SK-N-SH (cell line): Measurements from ENCODE around the gene RPL29. TPM values are rescaled to one million over a fixed set of nuclear protein-coding genes. Genes with fewer than 3 reads are reported as not detected.

Experiments
- CTCF ChIA-PET: fragments of 300-600, 350-600 bp; formaldehyde crosslinking; extraction: SDS; loops from one replicate; lab custom pipeline; 2021; lab: Yijun Ruan, JAX
- POLR2A ChIA-PET: fragments of 350-600 bp; sonication (Branson Sonifier 250); formaldehyde crosslinking; extraction: SDS; loops from one replicate; lab custom pipeline; 2020; ENCODE audit warnings: antibody characterized with exemption, inconsistent platforms; lab: Yijun Ruan, JAX
- DNase-seq: peaks from one replicate; pipeline ENCODE4 v3.0.0; 2012
- H2AFZ ChIP-seq: fragments of 200-600 bp; sonication (generic); 2 replicates; pipeline ENCODE4 v1.8.1; 2016; ENCODE audit warnings: antibody characterized with exemption, mild to moderate bottlenecking, low read depth
- H3F3A ChIP-seq: fragments of 200-600 bp; sonication (generic); replicated peaks from 2 replicates; pipeline ENCODE3; 2016; ENCODE audit warnings: antibody characterized with exemption, mild to moderate bottlenecking; ENCODE audit not compliant: insufficient read depth
- H3K27ac ChIP-seq, 2 experiments: fragments of 200-500 bp in 1 of 2; fragments of 200-600 bp in 1 of 2; sonication (Bioruptor generic) in 1 of 2; sonication (generic), shearing (Covaris generic) in 1 of 2; 2 replicates each; pipeline versions ENCODE4 v1.5.1 to v1.6.1; 2014 to 2016; ENCODE audit warnings: low read depth in 2 of 2, inconsistent platforms in 1 of 2, low read length in 1 of 2, mild to moderate bottlenecking in 1 of 2, mixed read lengths in 1 of 2
- H3K27me3 ChIP-seq: fragments of 200-600 bp; sonication (generic), shearing (Covaris generic); 2 replicates; pipeline ENCODE4 v1.6.1; 2016; ENCODE audit warnings: mixed run types; ENCODE audit not compliant: insufficient read depth
- H3K36me3 ChIP-seq, 2 experiments: fragments of 200-500 bp in 1 of 2; fragments of 200-600 bp in 1 of 2; sonication (Bioruptor generic) in 1 of 2; sonication (generic) in 1 of 2; replicated peaks in 1 of 2; 2 replicates each; pipeline versions ENCODE3 to v1.5.1; 2014 to 2016; ENCODE audit warnings: low read length in 1 of 2, mild to moderate bottlenecking in 1 of 2; ENCODE audit not compliant: insufficient read depth in 2 of 2, control insufficient read depth in 1 of 2
- H3K4me1 ChIP-seq, 2 experiments: fragments of 200-500 bp in 1 of 2; fragments of 200-600 bp in 1 of 2; sonication (Bioruptor generic) in 1 of 2; sonication (generic), shearing (Covaris generic) in 1 of 2; 2 replicates each; pipeline versions ENCODE4 v1.5.1 to v1.6.1; 2014 to 2016; ENCODE audit warnings: low read depth in 1 of 2, low read length in 1 of 2, mixed run types in 1 of 2; ENCODE audit not compliant: insufficient read depth in 2 of 2, control insufficient read depth in 1 of 2
- H3K4me2 ChIP-seq: fragments of 200-600 bp; sonication (generic), shearing (Covaris generic); 2 replicates; pipeline ENCODE4 v1.6.1; 2017; ENCODE audit warnings: mixed run types
- H3K4me3 ChIP-seq, 2 experiments: fragments of 200-500 bp in 1 of 2; fragments of 200-600 bp in 1 of 2; sonication (Bioruptor generic) in 1 of 2; sonication (generic), shearing (Covaris generic) in 1 of 2; 2 replicates each; pipeline versions ENCODE4 v1.5.1 to v1.8.1; 2014 to 2016; ENCODE audit warnings: low read depth in 2 of 2, inconsistent platforms in 1 of 2, low read length in 1 of 2, mild to moderate bottlenecking in 1 of 2, mixed read lengths in 1 of 2, moderate library complexity in 1 of 2
- H3K79me2 ChIP-seq: fragments of 200-600 bp; sonication (generic); 2 replicates; pipeline ENCODE4 v1.8.1; 2017; ENCODE audit warnings: mild to moderate bottlenecking; ENCODE audit not compliant: insufficient read depth
- H3K9ac ChIP-seq: fragments of 200-600 bp; sonication (generic); 2 replicates; pipeline ENCODE4 v1.6.1; 2017; ENCODE audit warnings: mixed run types
- H3K9me2 ChIP-seq: fragments of 200-600 bp; sonication (generic); 2 replicates; pipeline ENCODE4 v1.6.1; 2017; ENCODE audit warnings: mixed run types
- H3K9me3 ChIP-seq: fragments of 200-600 bp; sonication (generic); 2 replicates; pipeline ENCODE4 v1.6.1; 2017; ENCODE audit warnings: mixed run types, mild to moderate bottlenecking, moderate library complexity
- H4K20me1 ChIP-seq: fragments of 200-600 bp; sonication (generic); 2 replicates; pipeline ENCODE4 v1.6.1; 2017; ENCODE audit warnings: mild to moderate bottlenecking, mixed run types; ENCODE audit not compliant: insufficient read depth
- CHD2 ChIP-seq: fragments of 150-350 bp; IDR thresholded peaks from 2 replicates; pipeline ENCODE4 v1.6.1; 2018; ENCODE audit warnings: low read length; ENCODE audit not compliant: partially characterized antibody
- ELF1 ChIP-seq: IDR thresholded peaks from 2 replicates; pipeline ENCODE4 v1.4.0; 2012
- EP300 ChIP-seq, 2 experiments: IDR thresholded peaks; 2 replicates each; pipeline versions ENCODE4 v1.4.0 to v1.6.1; 2012; ENCODE audit warnings: borderline replicate concordance in 1 of 2, low read depth in 1 of 2, low read length in 1 of 2
- EZH2phosphoT487 ChIP-seq: fragments of 200-600 bp; sonication (generic); IDR thresholded peaks from 2 replicates; pipeline ENCODE4 v1.6.1; 2017; ENCODE audit warnings: low read depth, mixed run types, mild to moderate bottlenecking, antibody characterized with exemption, moderate library complexity, borderline replicate concordance
- FOXM1 ChIP-seq: IDR thresholded peaks from 2 replicates; pipeline ENCODE4 v1.4.0; 2012; ENCODE audit warnings: low read depth, mild to moderate bottlenecking
- GABPA ChIP-seq: IDR thresholded peaks from 2 replicates; pipeline ENCODE4 v1.4.0; 2012; ENCODE audit warnings: low read depth, mild to moderate bottlenecking
- IRF3 ChIP-seq: fragments of 150-350 bp; IDR thresholded peaks from 2 replicates; pipeline ENCODE4 v1.6.1; 2016; ENCODE audit warnings: mild to moderate bottlenecking, low read depth, low read length
- MEF2A ChIP-seq: IDR thresholded peaks from 2 replicates; pipeline ENCODE4 v1.4.0; 2012; ENCODE audit warnings: low read depth, borderline replicate concordance
- MXI1 ChIP-seq: IDR thresholded peaks from 2 replicates; pipeline ENCODE4 v1.6.1; 2012; ENCODE audit warnings: mild to moderate bottlenecking, low read depth, low read length, improper control_type of control experiment
- NFIC ChIP-seq: IDR thresholded peaks from 2 replicates; pipeline ENCODE4 v1.4.0; 2012; ENCODE audit warnings: borderline replicate concordance
- NRF1 ChIP-seq: IDR thresholded peaks from 2 replicates; pipeline ENCODE4 v1.6.1; 2012; ENCODE audit warnings: low read depth, mild to moderate bottlenecking, low read length
- POLR2AphosphoS5 ChIP-seq: IDR thresholded peaks from 2 replicates; pipeline ENCODE4 v1.6.1; 2012; ENCODE audit warnings: low read depth, low read length
- RAD21 ChIP-seq: IDR thresholded peaks from 2 replicates; pipeline ENCODE4 v1.6.1; 2012; ENCODE audit warnings: mild to moderate bottlenecking, low read length
- RCOR1 ChIP-seq: fragments of 150-350 bp; IDR thresholded peaks from 2 replicates; pipeline ENCODE4 v1.6.1; 2017; ENCODE audit warnings: antibody characterized with exemption, low read length
- RXRA ChIP-seq: IDR thresholded peaks from 2 replicates; pipeline ENCODE4 v1.4.0; 2012; ENCODE audit warnings: low read depth, mild to moderate bottlenecking, borderline replicate concordance
- TEAD4 ChIP-seq: IDR thresholded peaks from 2 replicates; pipeline ENCODE4 v1.4.0; 2012; ENCODE audit warnings: mild to moderate bottlenecking, borderline replicate concordance; ENCODE audit not compliant: insufficient read depth
- USF1 ChIP-seq: IDR thresholded peaks from 2 replicates; pipeline ENCODE4 v1.4.0; 2012; ENCODE audit warnings: low read depth, borderline replicate concordance
- YY1 ChIP-seq: IDR thresholded peaks from 2 replicates; pipeline ENCODE4 v1.4.0; 2012; ENCODE audit warnings: low read depth, mild to moderate bottlenecking
- ZBTB33 ChIP-seq: IDR thresholded peaks from 2 replicates; pipeline ENCODE4 v1.4.0; 2012; ENCODE audit warnings: low read depth, borderline replicate concordance
- WGBS: methylation state at CpG from one replicate; pipeline ENCODE4 v1.1.6; 2017; ENCODE audit warnings: low lambda C conversion rate; 5-methylcytosine and 5-hydroxymethylcytosine counted together
- polyA plus RNA-seq, 3 experiments: library from polyadenylated mRNA; depleted of rRNA; stranded (reverse); fragments of >200 nt; gene quantifications; 2 replicates each; pipeline ENCODE4 v1.2.3, GENCODE V29; 2012
- TF ChIP-seq, protein P1 (sequence below): fragments of 200-600 bp; sonication (generic); IDR thresholded peaks from 2 replicates; pipeline ENCODE4 v1.6.1; 2017; ENCODE audit warnings: antibody characterized with exemption, mild to moderate bottlenecking, moderate library complexity
- TF ChIP-seq, protein P2 (sequence below): IDR thresholded peaks from 2 replicates; pipeline ENCODE4 v1.6.1; 2012; ENCODE audit warnings: mild to moderate bottlenecking, low read depth, low read length, moderate library complexity
- TF ChIP-seq, protein P3 (sequence below): IDR thresholded peaks from 2 replicates; pipeline ENCODE4; 2012

Gene RPL29
- polyA plus RNA-seq, 1 of the 3 experiments (the other 2 are of a cell fraction): 3,173 TPM

- Histone ChIP-seq H3K27ac (peak overlapping the region in 1 of 2 experiments; percentile 100; a peak in 2 of 4 replicates), H3K9ac (no peak overlapping the region), H3K4me3 (no peak overlapping the region; a peak in 1 of 4 replicates), H4K20me1 (no peaks in the 10 kb centered on the region), H3F3A (no peaks in the 10 kb centered on the region), H3K79me2 (no peaks in the 10 kb centered on the region), H3K4me2 (no peak overlapping the region), H3K27me3 (no peaks in the 10 kb centered on the region), H3K4me1 (peaks cover 0 to 96% of the 10 kb centered on the region in 2 experiments; a peak in 2 of 4 replicates), H3K36me3 (no peaks in the 10 kb centered on the region), H3K9me2 (no peaks in the 10 kb centered on the region), H2AFZ (no peak overlapping the region), H3K9me3 (no peaks in the 10 kb centered on the region)
- POLR2A ChIA-PET: interaction anchor here (0.5 to 9.4 kb wide), 11 partner anchors 6 to 245 kb away, joined by 3 to 218 read pairs (median 7); partner anchors contain the start of genes DUSP7, RPL29 and WDR82
- no peak for DNase-seq
- CTCF ChIA-PET: interaction anchor here (0.7 to 9.8 kb wide), 11 partner anchors 9 to 90 kb away, joined by 3 to 205 read pairs (median 3); partner anchors contain the start of genes ABHD14B, DUSP7 and RPL29
- 69% methylated on average over 3 of the region's 11 CpGs for WGBS
- TF ChIP-seq RAD21: 0 out of 2 replicates have a peak, but pooled peaks have one; percentile 12
- no peak for TF ChIP-seq POLR2AphosphoS5
- no peak for TF ChIP-seq TEAD4
- no peak for TF ChIP-seq EZH2phosphoT487
- TF ChIP-seq, protein P1, sequence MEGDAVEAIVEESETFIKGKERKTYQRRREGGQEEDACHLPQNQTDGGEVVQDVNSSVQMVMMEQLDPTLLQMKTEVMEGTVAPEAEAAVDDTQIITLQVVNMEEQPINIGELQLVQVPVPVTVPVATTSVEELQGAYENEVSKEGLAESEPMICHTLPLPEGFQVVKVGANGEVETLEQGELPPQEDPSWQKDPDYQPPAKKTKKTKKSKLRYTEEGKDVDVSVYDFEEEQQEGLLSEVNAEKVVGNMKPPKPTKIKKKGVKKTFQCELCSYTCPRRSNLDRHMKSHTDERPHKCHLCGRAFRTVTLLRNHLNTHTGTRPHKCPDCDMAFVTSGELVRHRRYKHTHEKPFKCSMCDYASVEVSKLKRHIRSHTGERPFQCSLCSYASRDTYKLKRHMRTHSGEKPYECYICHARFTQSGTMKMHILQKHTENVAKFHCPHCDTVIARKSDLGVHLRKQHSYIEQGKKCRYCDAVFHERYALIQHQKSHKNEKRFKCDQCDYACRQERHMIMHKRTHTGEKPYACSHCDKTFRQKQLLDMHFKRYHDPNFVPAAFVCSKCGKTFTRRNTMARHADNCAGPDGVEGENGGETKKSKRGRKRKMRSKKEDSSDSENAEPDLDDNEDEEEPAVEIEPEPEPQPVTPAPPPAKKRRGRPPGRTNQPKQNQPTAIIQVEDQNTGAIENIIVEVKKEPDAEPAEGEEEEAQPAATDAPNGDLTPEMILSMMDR: no peak
- peak; percentile 36; the same call in 1 of the 2 replicates for TF ChIP-seq RCOR1
- no peak for TF ChIP-seq ELF1
- TF ChIP-seq MEF2A: no peak
- TF ChIP-seq FOXM1: no peak
- no peak for TF ChIP-seq IRF3
- no peak for TF ChIP-seq USF1
- TF ChIP-seq EP300 (IDR thresholded peaks at IDR 0.05; ENCODE audit: borderline replicate concordance in 1 of 2, low read depth in 1 of 2, low read length in 1 of 2): peak in 1 of 2 experiments; percentile 57; a peak in 2 of 4 replicates
- no peak for TF ChIP-seq ZBTB33
- no peak for TF ChIP-seq GABPA
- no peak for TF ChIP-seq RXRA
- no peak for TF ChIP-seq NRF1
- TF ChIP-seq NFIC: no peak
- TF ChIP-seq, protein P2, sequence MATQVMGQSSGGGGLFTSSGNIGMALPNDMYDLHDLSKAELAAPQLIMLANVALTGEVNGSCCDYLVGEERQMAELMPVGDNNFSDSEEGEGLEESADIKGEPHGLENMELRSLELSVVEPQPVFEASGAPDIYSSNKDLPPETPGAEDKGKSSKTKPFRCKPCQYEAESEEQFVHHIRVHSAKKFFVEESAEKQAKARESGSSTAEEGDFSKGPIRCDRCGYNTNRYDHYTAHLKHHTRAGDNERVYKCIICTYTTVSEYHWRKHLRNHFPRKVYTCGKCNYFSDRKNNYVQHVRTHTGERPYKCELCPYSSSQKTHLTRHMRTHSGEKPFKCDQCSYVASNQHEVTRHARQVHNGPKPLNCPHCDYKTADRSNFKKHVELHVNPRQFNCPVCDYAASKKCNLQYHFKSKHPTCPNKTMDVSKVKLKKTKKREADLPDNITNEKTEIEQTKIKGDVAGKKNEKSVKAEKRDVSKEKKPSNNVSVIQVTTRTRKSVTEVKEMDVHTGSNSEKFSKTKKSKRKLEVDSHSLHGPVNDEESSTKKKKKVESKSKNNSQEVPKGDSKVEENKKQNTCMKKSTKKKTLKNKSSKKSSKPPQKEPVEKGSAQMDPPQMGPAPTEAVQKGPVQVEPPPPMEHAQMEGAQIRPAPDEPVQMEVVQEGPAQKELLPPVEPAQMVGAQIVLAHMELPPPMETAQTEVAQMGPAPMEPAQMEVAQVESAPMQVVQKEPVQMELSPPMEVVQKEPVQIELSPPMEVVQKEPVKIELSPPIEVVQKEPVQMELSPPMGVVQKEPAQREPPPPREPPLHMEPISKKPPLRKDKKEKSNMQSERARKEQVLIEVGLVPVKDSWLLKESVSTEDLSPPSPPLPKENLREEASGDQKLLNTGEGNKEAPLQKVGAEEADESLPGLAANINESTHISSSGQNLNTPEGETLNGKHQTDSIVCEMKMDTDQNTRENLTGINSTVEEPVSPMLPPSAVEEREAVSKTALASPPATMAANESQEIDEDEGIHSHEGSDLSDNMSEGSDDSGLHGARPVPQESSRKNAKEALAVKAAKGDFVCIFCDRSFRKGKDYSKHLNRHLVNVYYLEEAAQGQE: no peak
- TF ChIP-seq, protein P3, sequence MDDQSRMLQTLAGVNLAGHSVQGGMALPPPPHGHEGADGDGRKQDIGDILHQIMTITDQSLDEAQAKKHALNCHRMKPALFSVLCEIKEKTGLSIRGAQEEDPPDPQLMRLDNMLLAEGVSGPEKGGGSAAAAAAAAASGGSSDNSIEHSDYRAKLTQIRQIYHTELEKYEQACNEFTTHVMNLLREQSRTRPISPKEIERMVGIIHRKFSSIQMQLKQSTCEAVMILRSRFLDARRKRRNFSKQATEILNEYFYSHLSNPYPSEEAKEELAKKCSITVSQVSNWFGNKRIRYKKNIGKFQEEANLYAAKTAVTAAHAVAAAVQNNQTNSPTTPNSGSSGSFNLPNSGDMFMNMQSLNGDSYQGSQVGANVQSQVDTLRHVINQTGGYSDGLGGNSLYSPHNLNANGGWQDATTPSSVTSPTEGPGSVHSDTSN: no peak
- TF ChIP-seq MXI1: no peak
- no peak for TF ChIP-seq CHD2
- TF ChIP-seq YY1: no peak
Measured at GRCh38 chr3:52032702-52033408, 37.2 kb upstream of the RPL29 start.
